ENCODE data around the gene PPFIBP2.

PPFIBP2 gene

DNA sequence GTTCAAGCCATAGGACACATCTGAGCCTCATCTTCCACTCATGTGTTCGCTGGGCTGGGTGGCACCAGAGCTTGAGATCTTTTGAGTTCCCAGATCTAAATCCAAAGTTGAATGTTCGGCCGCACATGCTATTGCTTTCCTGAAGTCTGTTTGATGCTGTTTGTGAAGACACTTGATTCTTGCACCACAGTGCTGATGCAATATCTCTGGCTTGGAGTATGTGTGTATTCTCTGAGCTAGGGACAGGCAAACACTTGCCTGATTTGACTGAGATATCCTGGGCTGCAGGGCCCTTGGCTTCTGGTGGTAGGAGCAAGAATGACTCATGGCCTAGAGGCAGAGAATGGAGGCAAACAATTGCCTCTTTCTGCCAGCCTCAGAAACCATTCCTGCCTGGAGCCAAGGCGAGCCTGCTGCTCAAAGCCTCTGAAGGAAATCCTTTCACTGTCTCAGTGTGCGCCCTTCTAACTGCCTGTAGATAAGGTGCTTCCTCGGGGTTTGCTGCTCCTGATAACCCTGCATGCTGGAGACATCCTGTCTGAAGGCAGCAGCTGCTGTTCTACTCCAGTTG lies 86.5 kb downstream of the PPFIBP2 start:
- H3K9me3 ChIP-seq (ENCODE audit: control insufficient read depth, insufficient read depth, low read depth, low read length), result no peaks in the 10 kb centered on the region
- H3K27ac ChIP-seq (ENCODE audit: extremely low read depth, low read depth, low read length), result no peak overlapping the region
- ChIA-PET CTCF (no interaction called here), POLR2A (no interaction called here)
- no peaks in the 10 kb centered on the region for H3K4me1 ChIP-seq (ENCODE audit: control insufficient read depth, insufficient read depth, low read length)
- TF ChIP-seq ZNF521 (tag by site-specific recombination; IDR thresholded peaks at IDR 0.05), result no peak
- no peak for TF ChIP-seq ZBTB21 (tag by site-specific recombination; IDR thresholded peaks at IDR 0.05)
- peak; percentile 50; the same call in 1 of the 2 replicates for TF ChIP-seq ZBTB48 (tag by site-specific recombination; IDR thresholded peaks at IDR 0.05)
- peak; percentile 59; the same call in 1 of the 2 replicates for TF ChIP-seq HOXD13 (CRISPR knock-in tag; IDR thresholded peaks at IDR 0.05; ENCODE audit: borderline replicate concordance)
- TF ChIP-seq ZNF335 (tag by site-specific recombination; conservative IDR thresholded peaks at IDR 0.05), result 0 out of 2 replicates have a peak, but pooled peaks have one; percentile 35
- 0 out of 2 replicates have a peak, but pooled peaks have one; percentile 24 for TF ChIP-seq ZNF660 (tag by site-specific recombination; IDR thresholded peaks at IDR 0.05)
- H3K4me3 ChIP-seq (ENCODE audit: low read depth, low read length), result no peak overlapping the region
- H3K36me3 ChIP-seq (ENCODE audit: control insufficient read depth in 2 of 2, insufficient read depth in 1 of 2, low read length in 2 of 2), result peaks cover 0 to 9% of the 10 kb centered on the region in 2 experiments; a peak in 1 of 3 replicates

DNA sequence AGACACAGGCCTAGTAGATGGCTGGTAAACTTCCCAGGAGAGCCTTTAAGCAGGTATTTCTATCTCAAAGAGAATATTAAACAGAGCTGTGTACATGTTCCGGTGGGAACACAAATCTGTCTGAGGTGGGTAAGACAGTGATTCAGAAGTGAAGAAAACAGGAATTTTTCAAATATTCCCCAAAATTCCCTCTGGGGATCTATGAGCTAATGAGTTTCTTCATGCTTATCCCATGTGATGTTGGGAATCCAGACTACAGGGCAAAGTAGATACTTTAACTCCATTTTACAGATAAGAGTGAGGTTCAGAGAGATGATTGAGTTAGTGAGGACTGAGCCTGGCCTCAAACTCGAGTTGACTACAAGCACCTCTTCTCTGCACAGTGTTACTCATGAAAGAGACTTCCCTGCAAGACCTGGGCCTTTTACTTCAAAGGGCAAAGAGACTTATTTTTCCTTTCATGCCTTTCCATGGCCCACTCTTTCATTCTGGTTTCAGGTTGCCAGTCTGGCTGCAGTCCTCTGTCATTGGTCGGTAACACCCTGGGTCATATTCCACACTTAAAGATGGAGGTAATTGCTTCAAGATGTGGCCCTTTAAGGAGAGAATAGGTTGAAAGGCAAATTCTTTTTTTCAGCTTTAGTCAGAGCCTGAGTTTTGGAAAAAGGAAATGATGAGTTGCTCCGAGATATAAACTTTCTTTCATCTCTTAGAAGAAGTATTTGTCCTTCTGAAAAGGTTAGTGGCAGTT lies 89.4 kb downstream of the PPFIBP2 start:
- TF ChIP-seq ZNF664 (tag by site-specific recombination; IDR thresholded peaks at IDR 0.05), result no peak
- no peak for TF ChIP-seq ZNF600 (tag by site-specific recombination; IDR thresholded peaks at IDR 0.05)
- TF ChIP-seq ZNF133 (tag by site-specific recombination; IDR thresholded peaks at IDR 0.05), result no peak
- TF ChIP-seq ZNF239 (tag by site-specific recombination; IDR thresholded peaks at IDR 0.05), result no peak
- no peak for TF ChIP-seq OVOL3 (tag by site-specific recombination; IDR thresholded peaks at IDR 0.05)
- no peak for TF ChIP-seq ZNF776 (tag by site-specific recombination; IDR thresholded peaks at IDR 0.05; ENCODE audit: borderline replicate concordance)
- no peak for TF ChIP-seq ZNF639 (tag by site-specific recombination; IDR thresholded peaks at IDR 0.05)
- TF ChIP-seq ZNF2 (tag by site-specific recombination; IDR thresholded peaks at IDR 0.05), result no peak
- TF ChIP-seq ZNF513 (tag by site-specific recombination; IDR thresholded peaks at IDR 0.05), result no peak
- TF ChIP-seq ZNF423 (tag by site-specific recombination; IDR thresholded peaks at IDR 0.05), result no peak
- no peak for TF ChIP-seq GLIS1 (tag by site-specific recombination; IDR thresholded peaks at IDR 0.05)
- TF ChIP-seq ZFP37 (tag by site-specific recombination; IDR thresholded peaks at IDR 0.05), result no peak
- no peak for TF ChIP-seq SCRT2 (tag by site-specific recombination; IDR thresholded peaks at IDR 0.05)
- no peak for TF ChIP-seq ZNF571 (tag by site-specific recombination; IDR thresholded peaks at IDR 0.05)
- TF ChIP-seq CTCF (tag by site-specific recombination; IDR thresholded peaks at IDR 0.05), result no peak
- TF ChIP-seq ZNF112 (tag by site-specific recombination; IDR thresholded peaks at IDR 0.05), result no peak
- TF ChIP-seq ZSCAN16 (tag by site-specific recombination; IDR thresholded peaks at IDR 0.05), result no peak
- no peak for TF ChIP-seq KLF1 (tag by site-specific recombination; IDR thresholded peaks at IDR 0.05)
- TF ChIP-seq OSR2 (tag by site-specific recombination; IDR thresholded peaks at IDR 0.05), result no peak
- no peak for TF ChIP-seq KLF10 (tag by site-specific recombination; IDR thresholded peaks at IDR 0.05)
- H3K9me3 ChIP-seq (ENCODE audit: control insufficient read depth, insufficient read depth, low read depth, low read length), result no peaks in the 10 kb centered on the region
- ChIA-PET POLR2A (no interaction called here), CTCF (interaction anchor here (0.6 to 0.8 kb wide), 4 partner anchors 10 to 148 kb away, joined by 3 to 5 read pairs (median 3); no protein-coding TSS in a partner anchor)
- no peaks in the 10 kb centered on the region for H3K4me1 ChIP-seq (ENCODE audit: control insufficient read depth, insufficient read depth, low read length)
- no peaks in the 10 kb centered on the region for H3K36me3 ChIP-seq (ENCODE audit: control insufficient read depth in 2 of 2, insufficient read depth in 1 of 2, low read length in 2 of 2)
- H3K4me3 ChIP-seq (ENCODE audit: low read depth, low read length), result no peak overlapping the region
- H3K27ac ChIP-seq (ENCODE audit: extremely low read depth, low read depth, low read length), result no peak overlapping the region

All from HEK293 (cell line).